LNCAP (cell line): ENCODE measurements around the gene ZC3H13.

Source experiments
- CTCF ChIP-seq: fragments of 450-650 bp; IDR thresholded peaks from 2 replicates; pipeline ENCODE4 v1.5.1; 2017; ENCODE audit warnings: mild to moderate bottlenecking

ZC3H13 gene

GRCh38 chr13:46041419-46041839 is 11.1 kb downstream of the ZC3H13 start:
- TF ChIP-seq CTCF: no peak

- no peak for TF ChIP-seq CTCF
Observed at GRCh38 chr13:46040763-46041162, 11.8 kb downstream of the ZC3H13 start.

DNA sequence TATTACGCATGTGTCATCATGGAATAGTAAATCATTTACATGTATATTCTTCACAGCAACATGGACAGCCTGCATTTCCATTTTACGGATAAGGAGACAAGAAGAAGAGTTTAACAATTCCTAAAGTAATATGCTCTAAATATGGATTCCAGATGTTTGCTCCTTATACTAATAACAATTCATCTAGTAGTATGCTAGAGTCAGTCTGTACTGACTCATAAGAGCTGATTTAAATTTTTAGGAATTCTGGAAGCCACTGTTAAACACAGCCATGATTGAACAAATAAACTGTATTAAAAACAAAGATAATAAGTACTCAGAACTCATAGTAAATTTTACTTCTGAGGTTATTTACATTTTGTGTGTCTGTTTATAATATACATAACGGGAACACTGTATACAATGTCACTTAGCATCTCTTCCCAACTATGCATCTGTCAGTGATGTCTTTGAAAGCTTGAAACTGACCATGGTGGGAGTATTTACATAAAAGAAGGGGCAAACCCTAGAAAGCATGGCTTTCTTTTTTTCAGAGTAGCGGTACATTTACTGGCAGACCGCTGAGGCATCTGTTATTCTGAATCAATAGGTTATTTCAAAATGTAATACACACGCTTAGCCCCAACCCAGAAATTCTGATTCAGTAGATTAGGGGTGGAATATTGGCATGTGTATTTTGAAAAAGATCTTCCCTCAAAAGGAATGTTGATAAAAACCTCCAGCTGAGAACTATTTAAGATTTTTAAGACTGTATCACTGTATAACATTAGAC is 12.9 kb downstream of the ZC3H13 start:
- TF ChIP-seq CTCF: no peak

DNA sequence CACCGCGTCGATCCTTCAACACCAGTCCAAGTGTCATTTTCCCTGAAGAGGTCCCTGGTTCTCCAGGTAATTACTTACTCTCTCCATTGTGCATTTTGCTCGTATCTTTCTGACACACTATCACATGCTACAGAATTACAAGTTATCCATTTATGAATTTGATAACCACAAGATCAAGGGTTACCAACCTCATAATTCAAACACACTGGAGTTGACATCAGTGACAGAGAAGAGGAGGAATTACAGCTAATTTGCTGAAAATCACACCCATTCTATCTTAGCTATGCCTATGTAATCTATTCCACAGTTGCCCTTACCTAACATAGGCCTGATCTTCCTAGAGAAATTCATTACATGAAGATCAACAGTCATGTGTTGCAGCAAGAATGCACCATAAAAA is 14.2 kb downstream of the ZC3H13 start:
- no peak for TF ChIP-seq CTCF

- TF ChIP-seq CTCF: no peak
Observed at GRCh38 chr13:46035066-46035465, 17.5 kb downstream of the ZC3H13 start.

DNA sequence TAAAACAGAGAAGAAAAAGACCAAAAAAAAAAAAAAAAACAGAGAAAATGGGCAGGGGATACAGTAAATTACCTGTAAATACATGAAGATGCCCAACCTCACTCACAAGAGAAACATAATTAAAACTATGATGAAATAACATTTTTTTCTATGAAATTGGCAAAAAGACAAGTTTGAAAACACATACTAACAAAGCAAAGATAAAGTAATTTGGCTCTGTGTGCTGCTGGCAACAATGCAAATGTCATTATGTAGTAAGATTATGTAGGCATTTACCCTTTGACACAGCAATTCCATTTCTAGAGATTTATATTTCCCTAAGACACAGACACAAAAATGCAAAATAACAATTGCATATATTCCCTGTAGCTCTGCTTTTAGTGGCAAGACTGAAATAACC is 20.2 kb downstream of the ZC3H13 start:
- no peak for TF ChIP-seq CTCF

- no peak for TF ChIP-seq CTCF
Observed at GRCh38 chr13:46031581-46032263, 20.8 kb downstream of the ZC3H13 start.
